GM12873 (cell line): ENCODE data around the gene EFHD1.

ENCODE experiments used
- CTCF ChIP-seq: IDR thresholded peaks from 2 replicates; pipeline ENCODE4 v1.5.1; 2012; ENCODE audit warnings: low read depth, mild to moderate bottlenecking, moderate library complexity, low read length, control low read depth; ENCODE audit not compliant: insufficient read depth; ENCODE audit errors: missing control alignments

EFHD1 gene

GRCh38 chr2:232721882-232722281, 88.5 kb downstream of the EFHD1 start:
- TF ChIP-seq CTCF: no peak

- no peak for TF ChIP-seq CTCF
These were observed 89.6 kb downstream of the EFHD1 start for GRCh38 chr2:232723027-232723426.

GRCh38 chr2:232728785-232729184, 95.4 kb downstream of the EFHD1 start:
- no peak for TF ChIP-seq CTCF

GRCh38 chr2:232731470-232731869, 98.1 kb downstream of the EFHD1 start:
- TF ChIP-seq CTCF: no peak
